ENCODE measurements around the gene KLHDC7B.

KLHDC7B gene

GRCh38 chr22:50576806-50577696 is 31.4 kb downstream of the KLHDC7B start:
- no peak for DNase-seq

DNA sequence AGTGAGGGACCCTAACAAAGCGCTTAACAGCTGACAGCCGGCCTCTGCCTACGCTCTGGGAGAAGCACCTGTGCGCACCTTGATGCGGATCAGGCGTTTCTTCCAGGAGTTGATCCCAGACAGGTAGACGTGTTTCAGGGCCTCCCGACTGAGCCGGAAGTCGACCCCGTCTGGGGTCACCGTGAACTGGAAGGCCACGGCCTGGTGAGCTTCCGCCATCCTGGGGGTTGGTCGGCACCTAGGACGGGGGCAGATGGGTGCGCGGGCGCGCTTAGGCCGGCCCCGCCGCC is 31.9 kb downstream of the KLHDC7B start:
- no peak for DNase-seq

DNA sequence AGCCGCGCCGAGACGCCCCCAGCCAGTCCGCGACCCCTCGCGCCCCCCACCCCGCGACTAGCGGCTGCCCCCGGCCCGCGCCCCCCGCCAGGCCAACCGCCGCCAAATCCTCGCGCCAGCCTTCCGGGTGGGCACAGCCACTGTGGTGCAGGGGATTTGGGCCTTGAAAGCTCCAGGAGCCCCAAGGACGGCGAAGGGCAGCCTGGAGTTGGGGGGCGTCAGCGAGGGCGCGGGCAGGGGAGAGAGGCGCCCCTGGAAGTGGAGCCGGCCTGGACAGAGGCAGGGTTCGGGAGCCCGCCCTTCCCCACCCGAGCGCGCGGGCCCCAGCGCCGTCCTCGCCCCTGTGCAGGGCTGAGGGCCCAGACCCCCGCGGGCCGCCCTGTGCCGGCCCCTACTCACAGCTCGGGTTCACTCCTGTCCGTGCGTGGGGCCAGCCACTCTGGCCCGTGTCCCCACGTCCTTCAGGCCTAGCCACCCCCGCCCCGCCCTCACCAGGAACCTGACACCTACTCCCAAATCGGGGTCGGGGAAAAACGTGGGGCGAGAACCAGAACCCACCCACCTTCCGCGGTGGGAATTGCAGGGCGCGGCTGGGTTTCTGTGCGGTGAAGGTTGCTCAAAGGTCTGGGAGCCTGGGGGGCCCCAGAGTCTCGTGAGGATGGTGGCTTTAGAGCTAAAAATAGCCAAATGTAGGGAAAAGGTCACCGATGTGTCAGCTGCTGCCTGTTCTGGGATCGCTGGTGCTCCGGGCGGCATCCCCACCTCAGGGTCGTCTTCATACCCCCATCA is 32.5 kb downstream of the KLHDC7B start, which contains the start of gene CPT1B:
CPT1B (minus strand) TSS at position 441 of the 789 bp plus-strand sequence. CDS start 512 bp downstream, outside the sequence.
- no peak for DNase-seq

GRCh38 chr22:50578776-50579310 is 33.1 kb downstream of the KLHDC7B start:
- DNase-seq: no peak

GRCh38 chr22:50579752-50580151 is 34.1 kb downstream of the KLHDC7B start:
- no peak for DNase-seq

DNA sequence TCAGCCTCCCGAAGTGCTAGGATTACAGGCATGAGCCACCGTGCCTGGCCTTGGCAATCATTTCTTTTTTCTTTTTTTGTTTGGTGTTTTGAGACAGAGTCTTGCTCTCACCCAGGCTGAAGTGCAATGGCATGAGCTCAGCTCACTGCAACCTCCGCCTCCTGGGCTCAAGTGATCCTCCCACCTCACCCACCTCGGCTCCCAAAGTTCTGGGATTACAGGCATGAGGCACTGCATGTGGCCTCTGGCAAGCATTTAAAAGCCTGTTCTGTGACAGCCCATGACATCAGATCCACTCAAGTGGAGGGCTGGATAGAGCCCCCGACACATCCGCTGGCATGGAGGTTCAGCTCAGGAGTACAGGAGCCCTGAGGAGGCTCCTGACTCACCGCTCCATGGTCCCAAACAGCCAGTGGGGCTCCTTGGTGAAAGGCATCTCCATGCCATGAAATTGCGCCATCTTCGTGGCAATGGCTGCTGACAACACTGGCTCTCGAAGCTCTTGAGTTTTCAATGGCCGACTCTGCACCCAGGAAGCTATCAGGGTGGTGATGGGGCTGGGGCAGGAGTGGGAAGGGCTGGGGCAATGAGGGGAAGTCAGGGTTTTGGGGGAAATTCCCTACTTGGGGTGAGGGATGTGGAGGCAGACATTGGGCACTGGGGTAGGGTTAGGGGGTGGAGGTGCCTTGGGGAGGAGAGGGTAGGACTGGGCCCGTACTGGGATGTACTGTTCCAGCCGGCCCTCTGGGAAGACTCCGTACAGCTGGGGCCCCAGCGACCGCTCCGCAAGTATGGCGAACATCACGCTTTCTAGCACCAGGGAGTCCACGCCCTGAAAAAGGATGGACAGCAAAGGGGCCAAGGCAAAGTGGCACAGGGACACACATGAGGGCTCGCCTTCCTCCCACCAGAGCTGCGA is 35.6 kb downstream of the KLHDC7B start:
- no peak for DNase-seq

- peak; percentile 57 for DNase-seq
These were observed 36.3 kb downstream of the KLHDC7B start for GRCh38 chr22:50581950-50582492.

GRCh38 chr22:50582493-50583293 is 37.0 kb downstream of the KLHDC7B start, which contains the start of gene CHKB:
Gene CHKB, minus strand, starts transcription at chr22:50582849. Its CDS starts 68 bp downstream, at chr22:50582781.
- peak; percentile 98 for DNase-seq

DNA sequence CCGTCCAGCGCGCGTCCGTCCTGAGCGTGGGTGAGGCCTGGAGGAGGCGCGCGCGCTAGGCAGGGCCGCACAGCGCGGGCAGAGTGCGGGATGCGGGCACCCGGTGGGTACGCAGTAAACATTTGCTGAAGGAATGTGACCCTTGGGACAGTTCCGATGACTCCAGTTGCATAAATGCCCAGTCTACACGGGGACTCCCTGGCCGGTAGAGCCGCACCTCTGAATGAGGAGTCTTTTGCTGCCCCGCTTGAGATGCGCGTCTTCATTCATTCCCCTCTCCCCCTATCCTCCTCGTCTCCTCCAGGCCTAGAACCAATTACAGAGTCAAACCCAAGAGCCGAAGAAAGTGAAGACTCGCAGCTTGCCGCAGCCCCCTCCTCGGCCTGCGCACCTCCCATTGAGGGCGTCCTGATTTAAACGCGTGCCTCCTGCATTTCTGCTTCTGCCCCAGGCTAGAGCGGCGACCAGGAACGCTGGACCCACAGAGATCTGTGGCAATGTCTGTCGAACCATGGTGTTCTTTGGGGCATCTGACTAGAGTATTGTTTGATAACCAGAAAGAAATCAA is 37.7 kb downstream of the KLHDC7B start:
- no peak for DNase-seq

DNA sequence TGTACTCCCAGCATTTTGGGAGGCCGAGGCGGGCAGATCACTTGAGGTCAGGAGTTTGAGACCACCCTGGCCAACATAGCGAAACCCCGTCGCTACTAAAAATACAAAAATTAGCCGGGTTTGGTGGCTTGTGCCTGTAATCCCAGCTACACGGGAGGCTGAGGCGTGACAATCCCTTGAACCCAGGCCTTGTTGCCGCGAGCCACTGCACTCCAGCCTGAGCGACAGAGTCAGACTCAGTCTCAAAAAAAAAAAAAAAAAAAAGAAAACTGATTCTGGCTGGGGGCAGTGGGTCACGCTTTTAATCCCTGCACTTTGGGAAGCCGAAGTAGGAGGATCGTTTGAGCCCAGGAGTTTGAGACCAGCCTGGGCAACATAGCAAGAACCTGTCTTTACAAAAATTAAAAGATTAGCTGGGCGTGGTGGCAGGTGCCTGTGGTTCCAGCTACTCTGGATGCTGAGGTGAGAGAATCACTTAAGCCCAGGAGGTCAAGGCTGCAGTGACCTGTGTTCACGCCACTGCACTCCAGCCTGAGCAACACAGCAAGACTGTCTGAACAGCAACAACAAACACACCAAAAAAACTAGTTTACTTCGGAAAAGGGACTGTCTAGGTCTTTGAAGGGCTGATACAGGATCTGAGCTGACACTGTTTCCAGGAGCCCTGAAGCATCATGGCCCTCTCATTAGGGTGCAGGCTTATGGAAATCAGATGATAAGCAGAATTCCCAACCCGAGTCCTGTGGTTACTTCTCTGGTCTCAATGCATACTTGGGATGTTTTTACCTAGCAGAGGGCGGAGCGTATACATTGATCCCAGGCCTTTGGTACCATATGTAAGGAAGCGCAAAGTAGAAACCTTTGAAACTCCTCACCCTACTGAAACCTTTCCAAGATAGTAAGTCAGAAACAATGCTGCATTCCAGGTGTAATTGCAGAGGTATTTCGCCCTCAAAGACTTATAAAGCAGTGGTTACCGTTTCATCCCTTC is 38.7 kb downstream of the KLHDC7B start:
- no peak for DNase-seq

- no peak for DNase-seq
These were observed 39.5 kb downstream of the KLHDC7B start for GRCh38 chr22:50585238-50585637.

DNA sequence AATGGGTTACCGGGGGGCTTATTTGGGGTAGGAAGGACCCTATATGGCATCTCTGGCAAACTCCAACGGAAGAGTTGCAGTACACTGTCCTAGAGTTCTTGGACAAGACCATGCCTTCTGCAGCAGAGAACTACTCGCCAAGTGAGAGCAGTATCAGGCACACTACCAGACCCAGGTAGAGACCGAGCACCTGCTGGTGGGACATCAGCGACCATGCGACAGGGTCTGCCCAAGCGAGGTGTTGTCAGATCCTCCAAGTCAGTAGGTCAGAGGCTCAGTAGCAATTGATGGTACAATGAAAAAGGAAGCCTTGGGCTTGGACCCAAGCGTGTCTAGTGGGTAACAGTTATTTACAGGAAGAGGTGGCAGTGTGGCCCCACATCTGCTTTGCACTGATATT is 40.1 kb downstream of the KLHDC7B start:
- DNase-seq: no peak

DNA sequence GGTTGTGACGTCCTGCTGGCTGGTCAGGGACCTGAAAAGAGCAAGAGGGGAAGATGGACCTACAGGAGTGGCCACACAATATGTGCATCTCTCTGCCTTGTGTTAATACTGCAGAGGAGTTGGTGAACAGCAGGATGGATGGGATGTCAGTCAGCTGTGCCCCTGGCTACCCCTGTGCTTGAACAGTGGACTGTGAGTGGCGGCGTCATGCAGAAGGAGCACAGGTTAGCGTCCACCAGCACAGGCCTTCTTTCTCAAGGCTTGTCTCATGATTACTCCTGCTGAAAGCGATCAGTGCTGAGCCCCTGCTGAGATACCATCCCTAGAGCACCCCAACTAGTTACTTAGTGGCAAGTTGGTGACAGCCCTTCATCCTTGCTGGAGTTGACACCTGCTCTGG is 40.7 kb downstream of the KLHDC7B start:
- no peak for DNase-seq

- no peak for DNase-seq
These were observed 41.7 kb downstream of the KLHDC7B start for GRCh38 chr22:50587407-50587806.

- DNase-seq: no peak
These were observed 49.5 kb downstream of the KLHDC7B start for GRCh38 chr22:50595189-50595588.

- no peak for DNase-seq
These were observed 51.4 kb downstream of the KLHDC7B start for GRCh38 chr22:50597097-50597496.

DNA sequence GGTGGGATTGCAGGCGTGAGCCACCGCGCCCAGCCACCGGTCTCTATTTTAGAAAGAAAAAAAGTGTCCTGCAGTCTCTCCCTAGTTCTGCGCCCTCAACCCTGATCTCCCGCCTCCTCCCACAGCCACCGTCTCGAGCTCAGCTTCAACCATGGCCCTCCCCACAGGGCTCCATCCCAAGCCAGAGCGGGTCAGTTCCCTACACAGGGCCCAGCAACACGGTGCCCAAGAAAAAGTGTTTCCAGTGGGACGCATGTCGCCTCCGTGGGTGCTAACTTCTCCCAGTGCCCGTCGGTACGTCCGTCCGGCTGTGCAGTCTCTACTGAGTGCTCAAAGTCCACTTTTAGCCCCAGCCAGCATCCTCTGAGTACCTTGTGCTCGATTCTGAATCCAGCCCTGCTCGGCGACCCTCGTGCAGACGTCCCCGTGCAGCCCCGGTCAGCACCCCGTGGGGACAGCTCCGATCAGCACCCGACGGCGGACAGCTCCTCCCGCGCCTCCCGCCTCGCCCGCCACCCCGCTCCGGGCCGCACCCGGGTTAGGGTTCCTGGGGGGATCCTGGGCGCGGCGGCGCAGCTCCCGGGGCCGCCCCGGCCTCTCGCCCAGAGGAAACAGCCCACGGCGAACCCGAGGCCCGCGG is 54.2 kb downstream of the KLHDC7B start:
- no peak for DNase-seq

DNA sequence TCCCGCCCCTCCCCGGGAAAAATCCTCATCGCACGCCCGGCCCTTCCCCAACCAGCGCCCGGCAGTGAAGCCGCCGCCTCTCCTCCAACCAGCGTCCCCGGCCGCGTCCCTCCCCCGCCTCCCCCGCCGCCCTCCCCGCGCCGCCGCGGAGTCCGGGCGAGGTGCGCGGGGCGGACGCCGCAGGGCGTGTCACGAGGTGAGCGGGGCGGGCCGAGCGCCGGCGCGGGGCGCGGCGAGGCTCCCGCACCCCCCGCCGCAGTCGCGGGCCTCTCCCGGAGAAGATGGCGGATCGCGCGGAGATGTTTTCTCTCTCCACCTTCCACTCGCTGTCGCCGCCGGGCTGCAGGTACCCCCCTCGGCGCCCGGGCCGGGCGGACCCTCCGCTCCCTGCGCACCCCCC is 54.8 kb downstream of the KLHDC7B start, which contains the start of gene MAPK8IP2:
MAPK8IP2 (plus strand) TSS at position 256 of the 400 bp plus-strand sequence; CDS start at position 282, 26 bp downstream.
- peak; percentile 35 for DNase-seq

Measured in NCI-H1105 treated with DMSO at 0.1 percent for 48 hours (cell line).